Loucy (cell line): ENCODE data around the gene PGC.

Experiments
- H2AFZ ChIP-seq: fragments of 200-600 bp; sonication (generic); 2 replicates; pipeline ENCODE4 v1.6.0; 2016; ENCODE audit warnings: antibody characterized with exemption, mild to moderate bottlenecking, low read length, moderate library complexity
- H3F3A ChIP-seq: fragments of 200-600 bp; 2 replicates; pipeline ENCODE4 v1.6.0; 2016; ENCODE audit warnings: antibody characterized with exemption, low read depth, mild to moderate bottlenecking
- H3K27me3 ChIP-seq: fragments of 200-600 bp; sonication (generic); 2 replicates; pipeline ENCODE4 v1.6.1; 2014; ENCODE audit warnings: low read length, mild to moderate bottlenecking; ENCODE audit not compliant: insufficient read depth, poor library complexity, severe bottlenecking
- H3K36me3 ChIP-seq: fragments of 200-600 bp; sonication (generic); 2 replicates; pipeline ENCODE4 v1.6.1; 2016; ENCODE audit warnings: low read length; ENCODE audit not compliant: insufficient read depth
- H3K4me1 ChIP-seq: fragments of 200-600 bp; sonication (generic); 2 replicates; pipeline ENCODE4 v1.5.1; 2014; ENCODE audit warnings: low read length, mild to moderate bottlenecking; ENCODE audit not compliant: insufficient read depth, poor library complexity, severe bottlenecking
- H3K4me2 ChIP-seq: fragments of 200-600 bp; sonication (generic); 2 replicates; pipeline ENCODE4 v1.6.0; 2014; ENCODE audit warnings: antibody characterized with exemption, low read length, low read depth, mild to moderate bottlenecking; ENCODE audit not compliant: poor library complexity, severe bottlenecking
- H3K4me3 ChIP-seq: fragments of 200-600 bp; sonication (generic); 2 replicates; pipeline ENCODE4 v1.5.1; 2014; ENCODE audit warnings: low read length, mild to moderate bottlenecking, mixed read lengths; ENCODE audit not compliant: poor library complexity, severe bottlenecking
- H3K79me2 ChIP-seq: fragments of 200-600 bp; sonication (generic); 2 replicates; pipeline ENCODE4 v1.6.1; 2014; ENCODE audit warnings: low read length; ENCODE audit not compliant: insufficient read depth
- H3K9ac ChIP-seq: fragments of 200-600 bp; sonication (generic); 2 replicates; pipeline ENCODE4 v1.6.0; 2014; ENCODE audit warnings: mild to moderate bottlenecking, low read depth, low read length, moderate library complexity; ENCODE audit not compliant: poor library complexity, severe bottlenecking
- H3K9me2 ChIP-seq: fragments of 200-600 bp; sonication (generic); replicated peaks from 2 replicates; pipeline ENCODE4 v1.6.1; 2016; ENCODE audit warnings: low read depth, low read length, mixed read lengths
- H3K9me3 ChIP-seq: fragments of 200-600 bp; sonication (generic); 2 replicates; pipeline ENCODE4 v1.6.1; 2014; ENCODE audit warnings: mild to moderate bottlenecking, antibody characterized with exemption, low read length, low read depth; ENCODE audit not compliant: insufficient read depth
- H4K20me1 ChIP-seq: fragments of 200-600 bp; sonication (generic); 2 replicates; pipeline ENCODE4 v1.6.0; 2014; ENCODE audit warnings: antibody characterized with exemption, low read length, mild to moderate bottlenecking; ENCODE audit not compliant: insufficient read depth, poor library complexity, severe bottlenecking
- CTCF ChIP-seq: fragments of 200-600 bp; sonication (generic); conservative IDR thresholded peaks from 2 replicates; pipeline ENCODE4 v1.5.1; 2014; ENCODE audit warnings: mild to moderate bottlenecking, antibody characterized with exemption, low read length
- EZH2phosphoT487 ChIP-seq: fragments of 200-600 bp; IDR thresholded peaks from 2 replicates; pipeline ENCODE4 v1.6.1; 2018; ENCODE audit warnings: antibody characterized with exemption, mild to moderate bottlenecking, moderate library complexity, borderline replicate concordance

PGC gene

GRCh38 chr6:41724586-41725501 is 22.4 kb downstream of the PGC start:
- Histone ChIP-seq H3K79me2 (no peaks in the 10 kb centered on the region), H3F3A (no peaks in the 10 kb centered on the region), H3K9me3 (no peaks in the 10 kb centered on the region), H4K20me1 (no peaks in the 10 kb centered on the region), H3K9me2 (no peaks in the 10 kb centered on the region), H3K36me3 (no peaks in the 10 kb centered on the region), H2AFZ (no peak overlapping the region), H3K4me3 (no peak overlapping the region), H3K27me3 (no peaks in the 10 kb centered on the region), H3K4me1 (peaks cover 36% of the 10 kb centered on the region), H3K9ac (no peak overlapping the region), H3K4me2 (peak overlapping the region; percentile 49)
- TF ChIP-seq EZH2phosphoT487 (no peak), CTCF (peak; percentile 36)

- Histone ChIP-seq H3K9me3 (no peaks in the 10 kb centered on the region), H3K27me3 (no peaks in the 10 kb centered on the region), H3K36me3 (no peaks in the 10 kb centered on the region), H3K4me3 (no peak overlapping the region), H3K9ac (peak overlapping the region; percentile 25), H3F3A (no peaks in the 10 kb centered on the region), H3K4me1 (peaks cover 31% of the 10 kb centered on the region), H3K9me2 (no peaks in the 10 kb centered on the region), H3K4me2 (peak overlapping the region; percentile 49), H2AFZ (no peak overlapping the region), H3K79me2 (no peaks in the 10 kb centered on the region), H4K20me1 (no peaks in the 10 kb centered on the region)
- TF ChIP-seq EZH2phosphoT487: no peak
- TF ChIP-seq CTCF: no peak
Measured at GRCh38 chr6:41724228-41724580, 23.0 kb downstream of the PGC start.

GRCh38 chr6:41723530-41724227 is 23.5 kb downstream of the PGC start:
- TF ChIP-seq EZH2phosphoT487: no peak
- TF ChIP-seq CTCF: no peak
- Histone ChIP-seq H3K9ac (peak overlapping the region; percentile 25), H3K27me3 (no peaks in the 10 kb centered on the region), H3K9me3 (no peaks in the 10 kb centered on the region), H3K36me3 (no peaks in the 10 kb centered on the region), H3K4me2 (peak overlapping the region; percentile 49), H2AFZ (no peak overlapping the region), H3K9me2 (no peaks in the 10 kb centered on the region), H3K4me3 (no peak overlapping the region), H3K4me1 (peaks cover 31% of the 10 kb centered on the region), H3K79me2 (no peaks in the 10 kb centered on the region), H3F3A (no peaks in the 10 kb centered on the region), H4K20me1 (no peaks in the 10 kb centered on the region)
